ENCODE data around the gene TRIM59. TPM values are rescaled to one million over a fixed set of nuclear protein-coding genes. Genes with fewer than 3 reads are reported as not detected.

TRIM59 gene
- total and polyA plus RNA-seq, 9 of the 15 experiments (the other 6 are each of a cell fraction or from before 2014, with no cell fraction given), result 16.8 to 101 (median 34.8) TPM

DNA sequence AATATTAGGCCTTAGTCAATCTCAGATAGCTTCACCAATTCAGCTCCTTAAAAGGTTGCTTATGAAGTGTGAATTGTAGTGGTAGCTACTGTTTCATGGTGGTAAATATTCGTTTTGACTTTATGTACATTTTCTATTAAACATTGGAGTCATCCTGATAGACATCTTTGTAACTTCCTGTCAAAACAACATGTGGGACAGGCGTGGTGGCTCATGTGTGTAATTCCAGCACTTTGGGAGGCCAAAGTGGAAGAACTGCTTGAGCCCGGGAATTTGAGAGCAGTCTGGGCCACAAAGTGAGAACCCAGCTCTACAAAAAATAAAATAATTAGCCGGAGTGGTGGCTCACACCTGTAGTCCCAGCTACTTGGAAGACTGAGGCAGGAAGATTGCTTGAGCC, 2.0 kb upstream of the TRIM59 start (continued):
- TF ChIP-seq MGA (IDR thresholded peaks at IDR 0.05) (peak; percentile 86), LARP7 (IDR thresholded peaks at IDR 0.05) (no peak), PCBP1 (IDR thresholded peaks at IDR 0.05; ENCODE audit: low read depth, low read length, poor library complexity, severe bottlenecking) (no peak), FOSL1 (tag; conservative IDR thresholded peaks at IDR 0.05) (0 out of 2 replicates have a peak, but pooled peaks have one; percentile 32), SMARCB1 (IDR thresholded peaks at IDR 0.05; ENCODE audit: insufficient read length, low read depth) (no peak), TAF9B (IDR thresholded peaks at IDR 0.05; ENCODE audit: partially characterized antibody) (no peak), NFYB (IDR thresholded peaks at IDR 0.05; ENCODE audit: extremely low read depth, insufficient read length) (no peak), POLR2AphosphoS5 (IDR thresholded peaks at IDR 0.05; ENCODE audit: control insufficient read depth, insufficient read depth, low read depth, low read length) (no peak), TAF1 (IDR thresholded peaks at IDR 0.05; ENCODE audit: control insufficient read depth, extremely low read depth, insufficient read depth, low read length, severe bottlenecking) (no peak), C11orf30 (IDR thresholded peaks at IDR 0.05; ENCODE audit: low read depth) (no peak), U2AF2 (optimal IDR thresholded peaks at IDR 0.05; ENCODE audit: low read depth, low read length) (no peak), MTA1 (IDR thresholded peaks at IDR 0.05; ENCODE audit: borderline replicate concordance) (no peak), RBM39 (optimal IDR thresholded peaks at IDR 0.05; ENCODE audit: low read depth, low read length) (no peak), ZBTB1 (CRISPR knock-in tag; IDR thresholded peaks at IDR 0.05; ENCODE audit: borderline replicate concordance, low read depth) (no peak), ZNF197 (CRISPR knock-in tag; IDR thresholded peaks at IDR 0.05; ENCODE audit: low read depth) (no peak)
- TF ChIP-seq, protein P1, sequence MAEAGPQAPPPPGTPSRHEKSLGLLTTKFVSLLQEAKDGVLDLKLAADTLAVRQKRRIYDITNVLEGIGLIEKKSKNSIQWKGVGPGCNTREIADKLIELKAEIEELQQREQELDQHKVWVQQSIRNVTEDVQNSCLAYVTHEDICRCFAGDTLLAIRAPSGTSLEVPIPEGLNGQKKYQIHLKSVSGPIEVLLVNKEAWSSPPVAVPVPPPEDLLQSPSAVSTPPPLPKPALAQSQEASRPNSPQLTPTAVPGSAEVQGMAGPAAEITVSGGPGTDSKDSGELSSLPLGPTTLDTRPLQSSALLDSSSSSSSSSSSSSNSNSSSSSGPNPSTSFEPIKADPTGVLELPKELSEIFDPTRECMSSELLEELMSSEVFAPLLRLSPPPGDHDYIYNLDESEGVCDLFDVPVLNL (CRISPR knock-in tag; IDR thresholded peaks at IDR 0.05; ENCODE audit: low read depth), result no peak
- TF ChIP-seq, protein P2, sequence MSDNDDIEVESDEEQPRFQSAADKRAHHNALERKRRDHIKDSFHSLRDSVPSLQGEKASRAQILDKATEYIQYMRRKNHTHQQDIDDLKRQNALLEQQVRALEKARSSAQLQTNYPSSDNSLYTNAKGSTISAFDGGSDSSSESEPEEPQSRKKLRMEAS (CRISPR knock-in tag; IDR thresholded peaks at IDR 0.05), result no peak
